Testis (tissue), 3 donors: ENCODE results near the gene JUNB. TPM values are rescaled to one million over a fixed set of nuclear protein-coding genes. Genes with fewer than 3 reads are reported as not detected.
"Not testable (repeated sequence)": the region's sequence is repeated elsewhere in the genome, so short reads cannot be mapped to it uniquely, and the experiment has no call there.

ENCODE experiments used
- DNase-seq: peaks from one replicate; pipeline ENCODE4 v3.0.0-alpha.2; 2019
- H3K27ac ChIP-seq, 2 donors: fragments of 200-600 bp; sonication (generic); one replicate each; pipeline ENCODE4 v1.5.1; 2019
- H3K27me3 ChIP-seq: fragments of 200-600 bp; sonication (generic); one replicate; pipeline ENCODE4 v1.5.1; 2019
- H3K36me3 ChIP-seq: fragments of 200-600 bp; sonication (generic); one replicate; pipeline ENCODE4 v1.5.1; 2017; ENCODE audit warnings: low read depth; ENCODE audit errors: missing control alignments
- H3K4me1 ChIP-seq: fragments of 200-600 bp; sonication (generic); one replicate; pipeline ENCODE4 v1.5.1; 2019
- H3K4me3 ChIP-seq, 2 donors: fragments of 200-600 bp; sonication (generic); one replicate each; pipeline ENCODE4 v1.5.1; 2017 to 2019
- H3K9me3 ChIP-seq: fragments of 200-600 bp; sonication (generic); one replicate; pipeline ENCODE4 v1.5.1; 2017
- CTCF ChIP-seq, 3 experiments: fragments of 450-650 bp in 2 of 3; fragments of 200-600 bp in 1 of 3; sonication (generic) in 1 of 3; IDR thresholded peaks; one replicate each; pipeline ENCODE4 v1.5.1; 2016 to 2019; ENCODE audit warnings: antibody characterized with exemption in 3 of 3, mild to moderate bottlenecking in 2 of 3, moderate library complexity in 1 of 3
- POLR2A ChIP-seq: fragments of 450-650 bp; IDR thresholded peaks from one replicate; pipeline ENCODE4 v1.6.1; 2017; ENCODE audit warnings: antibody characterized with exemption, mild to moderate bottlenecking, moderate library complexity
- WGBS, 2 donors: methylation state at CpG; one replicate each; pipeline ENCODE4 v1.1.5; 2018; 5-methylcytosine and 5-hydroxymethylcytosine counted together
- intact Hi-C: fragments of 100-400 bp; cut with DNase I; formaldehyde crosslinking; loops from one replicate; pipeline ENCODE4 v1.15.1; 2023; ENCODE audit warnings: low total_unique reads
- polyA plus RNA-seq: library from polyadenylated mRNA; stranded (reverse); fragments of 350-450 nt; fragmentation: Illumina TruSeq; extraction: RNeasy Lipid Tissue Mini Kit (QIAGEN cat#74804); gene quantifications from one replicate; pipeline ENCODE4 v1.2.3, GENCODE V29; 2014; ENCODE audit warnings: low read depth, low replicate concordance; ENCODE audit not compliant: insufficient read depth
- total RNA-seq, 2 donors: library from RNA; depleted of rRNA; stranded (reverse); fragments of >200 nt; gene quantifications; one replicate each; pipeline ENCODE4 v1.2.3, GENCODE V29; 2016

Gene JUNB
- total and polyA plus RNA-seq, 3 donors from 2014 or later = 54.5 to 143 (median 75.9) TPM

GRCh38 chr19:12796146-12797071 is 5.1 kb downstream of the JUNB start:
- DNase-seq = peak; percentile 86
- peak overlapping the region in 1 of 2 donors; percentile 59 for H3K27ac ChIP-seq
- no peaks in the 10 kb centered on the region for H3K36me3 ChIP-seq
- no peaks in the 10 kb centered on the region for H3K27me3 ChIP-seq
- intact Hi-C loops = loop anchor here (10.0 kb wide), 1 partner anchor 62 kb away; the partner anchor contains the start of genes GET3 and TRIR
- 3 to 10% methylated on average over 15 to 18 of the region's 18 CpGs for WGBS, 2 donors
- no peaks in the 10 kb centered on the region for H3K9me3 ChIP-seq
- H3K4me1 ChIP-seq = peaks cover 17% of the 10 kb centered on the region
- H3K4me3 ChIP-seq = no peak overlapping the region
- TF ChIP-seq POLR2A (no peak), CTCF (IDR thresholded peaks at IDR 0.05) (peak; percentile 89 to 97 (median 94))

- intact Hi-C loops = loop anchor here (10.0 kb wide), 1 partner anchor 62 kb away; the partner anchor contains the start of genes GET3 and TRIR
- H3K4me1 ChIP-seq = peaks cover 20% of the 10 kb centered on the region
Observed at GRCh38 chr19:12797141-12797587, 5.9 kb downstream of the JUNB start.

GRCh38 chr19:12797607-12798006 is 6.3 kb downstream of the JUNB start:
- H3K27ac ChIP-seq, H3K27me3 ChIP-seq, DNase-seq, H3K9me3 ChIP-seq, H3K36me3 ChIP-seq, H3K4me3 ChIP-seq: not testable (repeated sequence)
- H3K4me1 ChIP-seq = peaks cover 24% of the 10 kb centered on the region
- intact Hi-C loops = loop anchor here (10.0 kb wide), 1 partner anchor 63 kb away; the partner anchor contains the start of genes GET3 and TRIR
- 94 to 96% methylated on average over 7 of the region's 7 CpGs for WGBS, 2 donors

More at GRCh38 chr19:12797141-12797587, 5.9 kb downstream of the JUNB start:
- no peaks in the 10 kb centered on the region for H3K9me3 ChIP-seq
- no peak for TF ChIP-seq POLR2A
- no peak for TF ChIP-seq CTCF (IDR thresholded peaks at IDR 0.05)
- H3K27ac ChIP-seq = no peak overlapping the region
- H3K27me3 ChIP-seq = no peaks in the 10 kb centered on the region
- no peak for DNase-seq
- 82 to 88% methylated on average over 6 of the region's 6 CpGs for WGBS, 2 donors
- no peak overlapping the region for H3K4me3 ChIP-seq
- no peaks in the 10 kb centered on the region for H3K36me3 ChIP-seq

- 88 to 89% methylated on average over 11 to 18 of the region's 18 CpGs for WGBS, 2 donors
Observed at GRCh38 chr19:12799742-12800465, 8.6 kb downstream of the JUNB start.

More at GRCh38 chr19:12799742-12800465, 8.6 kb downstream of the JUNB start:
- Histone ChIP-seq H3K27me3 (no peaks in the 10 kb centered on the region), H3K27ac (no peak overlapping the region), H3K4me1 (peaks cover 24% of the 10 kb centered on the region), H3K4me3 (no peak overlapping the region), H3K9me3 (no peaks in the 10 kb centered on the region), H3K36me3 (no peaks in the 10 kb centered on the region)
- TF ChIP-seq CTCF (IDR thresholded peaks at IDR 0.05) (no peak), POLR2A (no peak)
- DNase-seq = no peak
- intact Hi-C loops = loop anchor here (10.0 kb wide), 1 partner anchor 65 kb away; the partner anchor contains the start of genes GET3 and TRIR
